Panc1 (cell line): ENCODE results near the gene JPH2.

Experiments
- POLR2AphosphoS5 ChIP-seq: IDR thresholded peaks from 2 replicates; pipeline ENCODE4 v1.6.1; 2012; ENCODE audit warnings: mild to moderate bottlenecking, low read depth, low read length, moderate library complexity
- SIN3A ChIP-seq: IDR thresholded peaks from 2 replicates; pipeline ENCODE4 v1.6.1; 2012; ENCODE audit warnings: low read depth, mild to moderate bottlenecking, low read length, moderate library complexity, borderline replicate concordance; ENCODE audit not compliant: insufficient read depth
- TCF7L2 ChIP-seq: IDR thresholded peaks from 2 replicates; pipeline ENCODE4 v1.6.1; 2011; ENCODE audit warnings: mild to moderate bottlenecking, low read depth, low read length, inconsistent platforms
- TF ChIP-seq, protein P1 (sequence below): fragments of 450-650 bp; IDR thresholded peaks from 2 replicates; pipeline ENCODE4 v1.5.1; 2017; ENCODE audit warnings: mild to moderate bottlenecking
- TF ChIP-seq, protein P2 (sequence below), 2 experiments: IDR thresholded peaks; 2 replicates each; pipeline ENCODE4 v1.6.1; 2011 to 2012; ENCODE audit warnings: low read depth in 2 of 2, control low read depth in 1 of 2, low read length in 1 of 2, mild to moderate bottlenecking in 1 of 2, moderate library complexity in 1 of 2; ENCODE audit not compliant: insufficient read depth in 1 of 2

DNA sequence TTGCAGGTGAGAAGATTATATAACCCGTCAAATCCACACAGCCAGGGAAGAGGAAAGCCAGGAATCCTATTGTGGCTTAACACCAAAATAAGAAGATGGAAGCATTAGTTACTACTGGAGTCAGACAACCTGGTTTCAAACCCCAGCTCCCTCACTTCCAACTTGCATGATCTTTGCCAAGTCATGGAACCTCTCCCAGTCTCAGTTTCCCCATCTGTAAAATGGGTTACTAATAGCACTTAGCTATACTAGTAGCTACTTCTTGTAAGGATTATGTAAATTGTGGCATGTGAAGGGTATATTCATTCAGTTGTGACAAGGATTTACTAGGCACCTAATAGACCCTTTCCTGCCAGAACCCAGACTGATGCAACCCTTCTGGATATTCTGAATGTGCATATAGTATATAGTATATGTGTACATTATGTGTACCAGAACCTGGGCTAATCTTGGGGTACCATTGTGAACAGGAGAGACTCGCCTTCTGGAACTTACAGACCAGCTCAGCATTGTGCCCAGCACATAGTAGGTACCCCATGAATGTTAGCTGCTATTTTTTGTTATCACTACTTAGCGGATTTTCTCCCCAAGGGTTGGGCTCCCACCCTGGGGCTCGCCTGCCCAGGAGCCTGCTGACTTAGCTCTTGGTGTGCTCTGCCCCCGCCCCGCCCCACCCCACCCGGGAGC is 50.3 kb downstream of the JPH2 start:
- TF ChIP-seq POLR2AphosphoS5 (no peak), TCF7L2 (no peak), SIN3A (no peak)
- TF ChIP-seq, protein P1, sequence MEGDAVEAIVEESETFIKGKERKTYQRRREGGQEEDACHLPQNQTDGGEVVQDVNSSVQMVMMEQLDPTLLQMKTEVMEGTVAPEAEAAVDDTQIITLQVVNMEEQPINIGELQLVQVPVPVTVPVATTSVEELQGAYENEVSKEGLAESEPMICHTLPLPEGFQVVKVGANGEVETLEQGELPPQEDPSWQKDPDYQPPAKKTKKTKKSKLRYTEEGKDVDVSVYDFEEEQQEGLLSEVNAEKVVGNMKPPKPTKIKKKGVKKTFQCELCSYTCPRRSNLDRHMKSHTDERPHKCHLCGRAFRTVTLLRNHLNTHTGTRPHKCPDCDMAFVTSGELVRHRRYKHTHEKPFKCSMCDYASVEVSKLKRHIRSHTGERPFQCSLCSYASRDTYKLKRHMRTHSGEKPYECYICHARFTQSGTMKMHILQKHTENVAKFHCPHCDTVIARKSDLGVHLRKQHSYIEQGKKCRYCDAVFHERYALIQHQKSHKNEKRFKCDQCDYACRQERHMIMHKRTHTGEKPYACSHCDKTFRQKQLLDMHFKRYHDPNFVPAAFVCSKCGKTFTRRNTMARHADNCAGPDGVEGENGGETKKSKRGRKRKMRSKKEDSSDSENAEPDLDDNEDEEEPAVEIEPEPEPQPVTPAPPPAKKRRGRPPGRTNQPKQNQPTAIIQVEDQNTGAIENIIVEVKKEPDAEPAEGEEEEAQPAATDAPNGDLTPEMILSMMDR = no peak
- TF ChIP-seq, protein P2, sequence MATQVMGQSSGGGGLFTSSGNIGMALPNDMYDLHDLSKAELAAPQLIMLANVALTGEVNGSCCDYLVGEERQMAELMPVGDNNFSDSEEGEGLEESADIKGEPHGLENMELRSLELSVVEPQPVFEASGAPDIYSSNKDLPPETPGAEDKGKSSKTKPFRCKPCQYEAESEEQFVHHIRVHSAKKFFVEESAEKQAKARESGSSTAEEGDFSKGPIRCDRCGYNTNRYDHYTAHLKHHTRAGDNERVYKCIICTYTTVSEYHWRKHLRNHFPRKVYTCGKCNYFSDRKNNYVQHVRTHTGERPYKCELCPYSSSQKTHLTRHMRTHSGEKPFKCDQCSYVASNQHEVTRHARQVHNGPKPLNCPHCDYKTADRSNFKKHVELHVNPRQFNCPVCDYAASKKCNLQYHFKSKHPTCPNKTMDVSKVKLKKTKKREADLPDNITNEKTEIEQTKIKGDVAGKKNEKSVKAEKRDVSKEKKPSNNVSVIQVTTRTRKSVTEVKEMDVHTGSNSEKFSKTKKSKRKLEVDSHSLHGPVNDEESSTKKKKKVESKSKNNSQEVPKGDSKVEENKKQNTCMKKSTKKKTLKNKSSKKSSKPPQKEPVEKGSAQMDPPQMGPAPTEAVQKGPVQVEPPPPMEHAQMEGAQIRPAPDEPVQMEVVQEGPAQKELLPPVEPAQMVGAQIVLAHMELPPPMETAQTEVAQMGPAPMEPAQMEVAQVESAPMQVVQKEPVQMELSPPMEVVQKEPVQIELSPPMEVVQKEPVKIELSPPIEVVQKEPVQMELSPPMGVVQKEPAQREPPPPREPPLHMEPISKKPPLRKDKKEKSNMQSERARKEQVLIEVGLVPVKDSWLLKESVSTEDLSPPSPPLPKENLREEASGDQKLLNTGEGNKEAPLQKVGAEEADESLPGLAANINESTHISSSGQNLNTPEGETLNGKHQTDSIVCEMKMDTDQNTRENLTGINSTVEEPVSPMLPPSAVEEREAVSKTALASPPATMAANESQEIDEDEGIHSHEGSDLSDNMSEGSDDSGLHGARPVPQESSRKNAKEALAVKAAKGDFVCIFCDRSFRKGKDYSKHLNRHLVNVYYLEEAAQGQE (IDR thresholded peaks at IDR 0.05; ENCODE audit: insufficient read depth in 1 of 2, low read depth in 2 of 2, low read length in 1 of 2) = no peak
